ENCODE data around the gene GTF2F2. TPM values are rescaled to one million over a fixed set of nuclear protein-coding genes. Genes with fewer than 3 reads are reported as not detected.

The GTF2F2 gene
- polyA plus RNA-seq, 2 of the 4 experiments (the other 2 are of a cell fraction), result 21.0 to 30.0 TPM

Small RNAs within 50 kb of the gene (small RNA-seq; reads per million reads assigned to genes)
- gene AL138693.1 (0 reads per million in 6 experiments), gene AL138963.2 (0 reads per million in 6 experiments)

Other genes starting within 250 kb of the GTF2F2 start
- gene NUFIP1, start 131.0 kb upstream of the GTF2F2 start, polyA plus RNA-seq (2011; rRNA removed), result 3.7 and 4.2 TPM in 2 replicates
- gene NUFIP1, start 131.0 kb upstream of the GTF2F2 start, polyA plus RNA-seq (2017; fragmentation: RNase III; extraction: RNeasy Plus Mini Kit Qiagen cat#74134 plus additional on column Dnase treatment), result 6.3 to 6.5 TPM (median 6.5 TPM) in 3 replicates
- gene GPALPP1, start 131.0 kb upstream of the GTF2F2 start, polyA plus RNA-seq (2011; rRNA removed), result 15.5 and 21.0 TPM in 2 replicates
- 13.3 to 13.5 TPM (median 13.4 TPM) in 3 replicates for gene GPALPP1, start 131.0 kb upstream of the GTF2F2 start, polyA plus RNA-seq (2017; fragmentation: RNase III; extraction: RNeasy Plus Mini Kit Qiagen cat#74134 plus additional on column Dnase treatment)
- gene KCTD4, start 80.5 kb downstream of the GTF2F2 start, polyA plus RNA-seq (2011; rRNA removed), result not detected in 2 replicates
- not detected in 3 replicates for gene KCTD4, start 80.5 kb downstream of the GTF2F2 start, polyA plus RNA-seq (2017; fragmentation: RNase III; extraction: RNeasy Plus Mini Kit Qiagen cat#74134 plus additional on column Dnase treatment)
- 3,255 and 3,850 TPM in 2 replicates for gene TPT1, start 220.7 kb downstream of the GTF2F2 start, polyA plus RNA-seq (2011; rRNA removed)
- 2,037 to 2,646 TPM (median 2,486 TPM) in 3 replicates for gene TPT1, start 220.7 kb downstream of the GTF2F2 start, polyA plus RNA-seq (2017; fragmentation: RNase III; extraction: RNeasy Plus Mini Kit Qiagen cat#74134 plus additional on column Dnase treatment)

All from A549 (cell line).